AG10803 (cell line): ENCODE measurements around the gene TMEM163.

ENCODE experiments used
- DNase-seq: peaks from one replicate; pipeline ENCODE4 v3.0.0; 2010; ENCODE audit warnings: low read depth
- H3K4me3 ChIP-seq: 2 replicates; pipeline ENCODE4 v1.5.1; 2011; ENCODE audit warnings: mild to moderate bottlenecking, low read length, control low read depth
- TF ChIP-seq, protein P1 (sequence below): conservative IDR thresholded peaks from 2 replicates; pipeline ENCODE4 v1.5.1; 2011; ENCODE audit warnings: mild to moderate bottlenecking, low read length, control low read depth, inconsistent platforms

Gene TMEM163

DNA sequence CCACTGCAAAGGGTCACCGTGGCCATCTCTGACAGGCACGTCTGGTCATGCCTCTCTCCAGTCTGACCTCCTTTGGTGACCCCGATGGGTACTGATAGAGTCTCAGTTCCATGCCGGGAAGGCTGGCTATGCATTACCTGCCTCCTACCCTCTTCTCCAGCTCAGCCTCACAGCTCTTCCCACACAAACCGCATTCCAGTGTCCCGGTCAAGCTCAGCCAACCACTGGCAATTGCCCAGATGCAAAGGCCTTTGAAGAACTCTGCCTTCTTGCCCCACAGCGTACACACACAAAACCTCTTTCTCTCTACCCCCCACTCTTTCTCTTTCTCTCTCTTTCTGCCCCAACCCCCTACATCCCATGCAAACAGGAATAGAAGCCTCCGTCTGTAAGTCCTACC, 37.6 kb downstream of the TMEM163 start:
- no peak for DNase-seq
- no peak overlapping the region for H3K4me3 ChIP-seq
- TF ChIP-seq, protein P1, sequence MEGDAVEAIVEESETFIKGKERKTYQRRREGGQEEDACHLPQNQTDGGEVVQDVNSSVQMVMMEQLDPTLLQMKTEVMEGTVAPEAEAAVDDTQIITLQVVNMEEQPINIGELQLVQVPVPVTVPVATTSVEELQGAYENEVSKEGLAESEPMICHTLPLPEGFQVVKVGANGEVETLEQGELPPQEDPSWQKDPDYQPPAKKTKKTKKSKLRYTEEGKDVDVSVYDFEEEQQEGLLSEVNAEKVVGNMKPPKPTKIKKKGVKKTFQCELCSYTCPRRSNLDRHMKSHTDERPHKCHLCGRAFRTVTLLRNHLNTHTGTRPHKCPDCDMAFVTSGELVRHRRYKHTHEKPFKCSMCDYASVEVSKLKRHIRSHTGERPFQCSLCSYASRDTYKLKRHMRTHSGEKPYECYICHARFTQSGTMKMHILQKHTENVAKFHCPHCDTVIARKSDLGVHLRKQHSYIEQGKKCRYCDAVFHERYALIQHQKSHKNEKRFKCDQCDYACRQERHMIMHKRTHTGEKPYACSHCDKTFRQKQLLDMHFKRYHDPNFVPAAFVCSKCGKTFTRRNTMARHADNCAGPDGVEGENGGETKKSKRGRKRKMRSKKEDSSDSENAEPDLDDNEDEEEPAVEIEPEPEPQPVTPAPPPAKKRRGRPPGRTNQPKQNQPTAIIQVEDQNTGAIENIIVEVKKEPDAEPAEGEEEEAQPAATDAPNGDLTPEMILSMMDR = no peak

DNA sequence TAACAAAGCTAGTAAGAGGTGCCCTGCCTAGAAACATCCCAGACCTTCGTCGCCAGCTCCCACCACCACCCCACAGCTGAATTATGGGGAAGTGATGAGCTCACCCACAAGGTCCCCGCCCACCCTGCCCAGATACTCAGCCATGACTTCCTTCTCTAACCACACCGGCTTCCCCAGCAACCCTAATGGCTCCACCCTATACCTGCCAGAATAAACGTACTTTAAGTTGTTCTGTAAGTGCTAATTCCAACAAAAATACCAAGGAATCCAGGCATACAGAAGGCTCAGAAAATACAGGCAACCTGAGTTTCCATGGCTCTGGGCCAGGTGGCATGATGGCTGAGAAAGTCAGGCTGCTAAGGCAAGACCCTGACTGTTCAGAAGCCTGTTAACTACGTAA, 39.1 kb downstream of the TMEM163 start:
- no peak overlapping the region for H3K4me3 ChIP-seq
- TF ChIP-seq, protein P1 = no peak
- DNase-seq = no peak

DNA sequence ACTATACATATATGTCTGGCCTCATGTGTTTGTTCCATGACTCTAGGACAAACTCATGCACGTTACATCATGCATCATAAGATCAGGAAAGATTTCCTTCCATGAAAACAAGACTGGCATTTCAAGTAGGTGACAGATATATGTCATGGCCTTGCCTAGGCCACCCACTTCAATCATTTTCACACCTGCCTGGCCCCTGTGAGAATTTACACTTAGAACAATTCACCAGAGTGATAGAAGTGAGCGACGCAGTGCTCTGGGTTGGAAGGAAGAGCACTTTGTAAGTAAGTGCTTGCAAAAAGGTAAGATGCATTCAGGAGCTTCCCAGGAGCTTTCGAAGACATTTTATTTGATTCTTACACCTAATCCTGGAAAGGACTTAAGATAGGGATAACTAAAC, 39.5 kb downstream of the TMEM163 start:
- H3K4me3 ChIP-seq = no peak overlapping the region
- no peak for DNase-seq
- TF ChIP-seq, protein P1 = no peak

DNA sequence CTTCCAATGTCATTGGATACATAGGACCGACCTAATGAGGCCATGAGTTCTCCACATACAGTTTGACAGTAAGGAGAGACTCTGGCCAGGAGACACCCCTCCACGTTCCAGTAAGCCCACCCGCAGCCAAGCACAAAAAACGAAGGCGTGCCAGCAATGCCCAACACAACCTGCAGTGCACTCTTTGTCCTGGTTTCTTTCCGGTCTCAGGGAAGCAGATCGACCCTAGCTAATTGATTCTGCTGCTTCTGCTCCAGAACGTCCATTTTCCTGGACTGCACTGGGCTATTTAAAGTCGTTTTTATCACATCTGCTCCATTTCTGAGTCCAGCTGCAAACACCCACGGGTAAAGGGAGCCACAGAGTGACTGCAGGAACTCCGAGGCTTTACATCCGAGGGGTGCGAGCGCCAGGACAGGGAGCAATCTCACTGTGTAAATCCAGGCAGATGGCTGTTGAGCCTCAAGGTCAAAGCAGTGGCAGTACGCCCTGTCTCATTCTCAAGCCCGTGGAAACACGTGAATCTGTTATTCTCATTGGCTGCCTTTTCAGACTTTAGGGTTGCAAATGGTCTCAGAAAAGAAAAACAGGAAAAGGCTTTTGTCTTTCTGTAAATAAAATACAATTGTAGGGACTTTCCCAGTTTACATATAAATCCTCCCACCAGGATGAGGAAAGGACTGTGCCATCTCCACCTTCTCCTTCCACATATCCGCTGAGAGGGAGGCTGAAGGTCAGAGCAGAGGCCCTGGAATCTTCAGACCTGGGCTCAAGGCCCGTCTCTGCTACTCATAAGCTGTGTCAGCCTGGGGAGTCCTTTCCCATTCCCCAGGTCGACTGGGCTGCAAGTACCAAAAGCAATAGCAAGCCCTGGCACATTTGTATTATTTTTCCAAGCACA, 40.7 kb downstream of the TMEM163 start:
- TF ChIP-seq, protein P1 = no peak
- DNase-seq = no peak
- no peak overlapping the region for H3K4me3 ChIP-seq

DNA sequence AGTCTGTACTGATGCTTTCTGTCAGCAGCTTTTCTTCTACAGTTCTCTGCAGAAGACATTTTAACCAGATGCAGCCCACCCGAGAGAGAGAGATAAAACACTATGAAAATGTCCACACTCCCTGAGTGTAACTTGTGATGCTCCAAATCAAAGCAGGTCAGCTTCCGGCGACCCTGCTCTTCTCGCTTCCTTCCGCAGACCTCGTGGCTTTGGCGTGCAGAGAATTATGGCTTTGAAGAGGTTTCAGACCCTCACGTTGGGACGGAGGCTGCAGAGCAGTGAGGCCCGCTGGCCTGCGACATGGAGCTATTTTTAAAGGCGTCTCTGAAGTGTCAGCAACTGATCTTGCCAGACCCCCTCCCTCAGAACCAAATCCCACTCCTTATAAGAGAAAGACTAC, 41.8 kb downstream of the TMEM163 start:
- H3K4me3 ChIP-seq = no peak overlapping the region
- DNase-seq = no peak
- TF ChIP-seq, protein P1 = no peak

DNA sequence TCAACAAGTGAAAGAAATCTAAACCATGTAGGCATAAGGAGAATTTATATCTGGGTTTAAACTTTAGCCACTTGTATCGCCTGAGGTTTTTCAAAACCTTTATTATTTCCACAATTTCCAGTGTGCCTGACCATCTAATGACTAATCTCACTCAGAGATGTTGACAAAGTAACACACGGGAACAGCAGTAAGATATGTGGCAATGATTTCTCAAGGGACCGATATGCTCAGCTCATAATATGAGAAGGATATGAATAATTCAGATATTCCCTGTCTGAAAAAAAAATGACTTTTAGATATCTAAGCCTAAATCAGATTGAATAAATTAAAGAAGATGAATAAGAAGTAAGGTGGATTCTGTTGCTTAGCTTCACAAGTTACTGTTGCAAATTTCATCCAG, 43.5 kb downstream of the TMEM163 start:
- TF ChIP-seq, protein P1 = no peak
- no peak for DNase-seq

DNA sequence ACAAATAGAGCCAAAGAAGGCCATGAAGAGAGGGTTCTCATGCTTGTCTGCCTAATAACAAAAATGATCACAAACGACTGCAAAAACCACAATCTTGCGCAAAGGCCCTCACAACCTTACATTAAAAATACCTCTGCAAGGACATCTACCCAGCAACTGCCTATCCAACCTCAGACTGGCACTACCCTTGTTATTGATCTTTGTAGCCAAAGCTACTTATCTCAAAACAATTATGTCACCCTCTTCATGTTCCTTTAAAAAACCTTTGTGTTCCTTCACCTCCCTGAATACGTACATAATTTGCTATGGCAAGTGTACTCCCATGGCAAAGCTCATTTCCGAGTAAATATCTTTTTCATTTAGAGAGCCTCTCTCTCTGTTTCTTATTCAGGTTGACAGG, 44.1 kb downstream of the TMEM163 start:
- H3K4me3 ChIP-seq = no peak overlapping the region
- DNase-seq = no peak
- TF ChIP-seq, protein P1 = no peak

More for the DNA sequence above, 43.5 kb downstream of the TMEM163 start:
- H3K4me3 ChIP-seq = no peak overlapping the region
